Body of pancreas (tissue), 4 donors: ENCODE measurements around the gene RSPH10B. TPM values are rescaled to one million over a fixed set of nuclear protein-coding genes. Genes with fewer than 3 reads are reported as not detected.
A peak's percentile ranks its signal among the peaks of the same experiment; 100 is the strongest.
"Not testable (repeated sequence)": the region's sequence is repeated elsewhere in the genome, so short reads cannot be mapped to it uniquely, and the experiment has no call there.

ENCODE experiments used
- ATAC-seq: fragments of 150-250 bp; one replicate; pipeline ENCODE4 v1.9.1; 2016
- DNase-seq, 4 donors: peaks; one replicate each; pipeline ENCODE4 v3.0.0-alpha.2; 2019
- H3K27ac ChIP-seq, 4 donors: fragments of 200-600 bp; sonication (generic); 1 replicate in 3 of 4; 2 replicates in 1 of 4; pipeline versions ENCODE4 v1.5.1 to v1.6.1; 2016 to 2019; ENCODE audit warnings: mild to moderate bottlenecking in 1 of 4, mixed read lengths in 1 of 4, moderate library complexity in 1 of 4
- H3K27me3 ChIP-seq, 2 donors: fragments of 200-600 bp; sonication (generic); one replicate each; pipeline ENCODE4 v1.6.0; 2016; ENCODE audit warnings: mild to moderate bottlenecking in 1 of 2
- H3K36me3 ChIP-seq, 2 donors: fragments of 200-600 bp; sonication (generic); replicated peaks in 1 of 2; 2 replicates each; pipeline ENCODE4 v1.5.1; 2016; ENCODE audit warnings: low read depth in 2 of 2; ENCODE audit not compliant: insufficient read depth in 1 of 2
- H3K4me1 ChIP-seq: fragments of 200-600 bp; sonication (generic); one replicate; pipeline ENCODE4 v1.6.0; 2016
- H3K4me3 ChIP-seq, 2 donors: fragments of 200-600 bp; sonication (generic); 1 replicate in 1 of 2; 2 replicates in 1 of 2; pipeline ENCODE4 v1.5.1; 2016 to 2019
- H3K9me3 ChIP-seq, 3 donors: fragments of 200-600 bp; sonication (generic); 1 replicate in 2 of 3; 2 replicates in 1 of 3; pipeline ENCODE4 v1.5.1; 2016
- POLR2A ChIP-seq, 3 donors: fragments of 450-650 bp; IDR thresholded peaks; one replicate each; pipeline ENCODE4 v1.6.1; 2016; ENCODE audit warnings: antibody characterized with exemption in 3 of 3, mild to moderate bottlenecking in 2 of 3
- WGBS, 2 donors: methylation state at CpG; one replicate each; pipeline ENCODE4 v1.1.5; 2017; 5-methylcytosine and 5-hydroxymethylcytosine counted together
- intact Hi-C: fragments of 100-400 bp; cut with DNase I; formaldehyde crosslinking; loops from one replicate; pipeline ENCODE4 v1.15.1; 2023
- total RNA-seq, 2 donors: library from RNA; depleted of rRNA; stranded (reverse); fragments of >200 nt; gene quantifications; one replicate each; pipeline ENCODE4 v1.1.0, GENCODE V29; 2016
- TF ChIP-seq, protein P1 (sequence below), 7 experiments: fragments of 450-650 bp in 4 of 7; fragments of 200-600 bp in 3 of 7; sonication (generic) in 3 of 7; IDR thresholded peaks; one replicate each; pipeline ENCODE4 v1.5.1; 2016 to 2019; ENCODE audit warnings: antibody characterized with exemption in 7 of 7

Gene RSPH10B
- total RNA-seq, 2 donors from 2014 or later, result not detected

- peaks cover 40% of the 10 kb centered on the region for H3K4me1 ChIP-seq
- 0 to 1% methylated on average over 30 to 66 of the region's 84 CpGs for WGBS, 2 donors
- H3K27ac ChIP-seq, result peak within 1 kb of the TSS; percentile 77 to 96 (median 91)
- no peaks in the 10 kb centered on the region for H3K9me3 ChIP-seq
- peak; percentile 48 to 83 (median 83) for TF ChIP-seq POLR2A (IDR thresholded peaks at IDR 0.05)
- TF ChIP-seq, protein P1, sequence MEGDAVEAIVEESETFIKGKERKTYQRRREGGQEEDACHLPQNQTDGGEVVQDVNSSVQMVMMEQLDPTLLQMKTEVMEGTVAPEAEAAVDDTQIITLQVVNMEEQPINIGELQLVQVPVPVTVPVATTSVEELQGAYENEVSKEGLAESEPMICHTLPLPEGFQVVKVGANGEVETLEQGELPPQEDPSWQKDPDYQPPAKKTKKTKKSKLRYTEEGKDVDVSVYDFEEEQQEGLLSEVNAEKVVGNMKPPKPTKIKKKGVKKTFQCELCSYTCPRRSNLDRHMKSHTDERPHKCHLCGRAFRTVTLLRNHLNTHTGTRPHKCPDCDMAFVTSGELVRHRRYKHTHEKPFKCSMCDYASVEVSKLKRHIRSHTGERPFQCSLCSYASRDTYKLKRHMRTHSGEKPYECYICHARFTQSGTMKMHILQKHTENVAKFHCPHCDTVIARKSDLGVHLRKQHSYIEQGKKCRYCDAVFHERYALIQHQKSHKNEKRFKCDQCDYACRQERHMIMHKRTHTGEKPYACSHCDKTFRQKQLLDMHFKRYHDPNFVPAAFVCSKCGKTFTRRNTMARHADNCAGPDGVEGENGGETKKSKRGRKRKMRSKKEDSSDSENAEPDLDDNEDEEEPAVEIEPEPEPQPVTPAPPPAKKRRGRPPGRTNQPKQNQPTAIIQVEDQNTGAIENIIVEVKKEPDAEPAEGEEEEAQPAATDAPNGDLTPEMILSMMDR (IDR thresholded peaks at IDR 0.05), result peak in 3 of 7 experiments; percentile 8 to 23 (median 16)
- ATAC-seq (peak; percentile 97), DNase-seq (peak; percentile 98 to 99 (median 98))
- no peaks in the 10 kb centered on the region for H3K27me3 ChIP-seq
- H3K36me3 ChIP-seq, result peaks cover 0 to 2% of the 10 kb centered on the region in 2 donors
- peak within 1 kb of the TSS; percentile 20 to 72 for H3K4me3 ChIP-seq
- intact Hi-C loops, result no loop called here
Observed at GRCh38 chr7:6008668-6009611, 38.5 kb upstream of the RSPH10B start, which contains the start of the genes AIMP2 and PMS2. AIMP2 (plus strand) TSS chr7:6009272; CDS start chr7:6009364, 92 bp downstream. PMS2 (minus strand) TSS chr7:6009049; CDS start chr7:6009019, 30 bp downstream.

- H3K36me3 ChIP-seq, intact Hi-C loops, H3K9me3 ChIP-seq, ATAC-seq, H3K27me3 ChIP-seq, DNase-seq: not testable (repeated sequence)
- peak overlapping the region; percentile 20 to 72 for H3K4me3 ChIP-seq
- peak overlapping the region in 1 of 4 donors; percentile 89 for H3K27ac ChIP-seq
- H3K4me1 ChIP-seq, result peaks cover 40% of the 10 kb centered on the region
- 42 to 49% methylated on average over 27 of the region's 27 CpGs for WGBS, 2 donors
Observed at GRCh38 chr7:6007835-6008590, 37.5 kb upstream of the RSPH10B start.

DNA sequence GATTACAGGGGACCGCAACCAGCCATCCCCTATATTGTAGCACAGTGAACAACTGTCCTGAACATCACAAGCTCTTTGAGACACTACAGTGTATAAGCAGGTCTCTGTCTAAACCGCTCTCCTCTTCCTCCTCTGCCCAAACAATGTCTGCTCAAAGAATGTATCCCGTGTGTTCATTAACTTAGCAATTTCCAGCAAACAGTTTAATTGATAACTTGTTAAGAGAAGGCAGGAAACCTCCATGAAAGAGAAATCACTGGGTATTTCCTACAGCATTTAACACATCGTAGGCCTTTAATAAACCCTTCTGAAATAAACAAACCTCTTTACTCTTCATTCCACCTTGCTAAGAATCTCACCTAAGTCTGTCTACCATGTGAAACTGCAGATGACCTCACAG is 36.9 kb upstream of the RSPH10B start:
- Histone ChIP-seq H3K27me3 (no peaks in the 10 kb centered on the region), H3K27ac (no peak overlapping the region), H3K36me3 (peaks cover 0 to 2% of the 10 kb centered on the region in 2 donors), H3K9me3 (no peaks in the 10 kb centered on the region), H3K4me3 (no peak overlapping the region), H3K4me1 (peaks cover 35% of the 10 kb centered on the region)
- 71 to 78% methylated on average over 4 of the region's 4 CpGs for WGBS, 2 donors
- TF ChIP-seq, protein P1 (IDR thresholded peaks at IDR 0.05), result no peak
- no peak for TF ChIP-seq POLR2A (IDR thresholded peaks at IDR 0.05)
- no peak for ATAC-seq
- intact Hi-C loops, result no loop called here
- DNase-seq, result no peak

DNA sequence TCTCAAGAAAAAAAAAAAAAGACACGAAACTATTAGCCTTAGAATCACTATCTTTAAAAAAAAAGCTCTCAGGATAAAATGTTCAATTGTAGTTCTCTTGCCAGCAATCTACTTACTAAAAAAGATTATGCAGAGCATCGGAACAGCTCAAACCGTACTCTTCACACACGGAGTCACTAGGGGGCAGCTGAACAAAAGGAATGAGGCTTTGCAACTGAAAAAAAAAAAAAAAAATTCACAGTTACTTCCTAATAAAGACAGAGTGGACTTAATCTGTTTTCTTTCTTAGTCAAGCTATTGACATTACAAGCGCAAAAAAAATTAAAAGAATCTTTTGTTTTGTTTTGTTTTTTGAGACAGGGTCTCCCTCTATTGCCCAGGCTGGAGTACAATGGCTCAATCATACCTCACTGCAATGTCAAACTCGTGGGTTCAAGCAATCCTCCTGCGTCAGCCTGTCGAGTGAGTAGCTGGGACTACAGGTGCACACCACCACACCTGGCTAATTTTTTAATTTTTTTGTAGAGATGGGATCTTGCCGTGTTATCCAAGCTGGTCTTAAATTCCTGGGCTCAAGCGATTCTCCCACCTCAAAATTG is 26.8 kb upstream of the RSPH10B start:
- TF ChIP-seq, protein P1 (IDR thresholded peaks at IDR 0.05), result peak; percentile 45 to 82 (median 64)
- no peak for TF ChIP-seq POLR2A (IDR thresholded peaks at IDR 0.05)
- Histone ChIP-seq H3K4me1 (peaks cover 11% of the 10 kb centered on the region), H3K27ac (no peak overlapping the region), H3K36me3 (peaks cover 0 to 5% of the 10 kb centered on the region in 2 donors), H3K9me3 (no peaks in the 10 kb centered on the region), H3K27me3 (no peaks in the 10 kb centered on the region), H3K4me3 (no peak overlapping the region)
- WGBS, 2 donors, result 49 to 50% methylated on average over 10 of the region's 10 CpGs
- DNase-seq, result peak; percentile 58 to 75 (median 68)
- intact Hi-C loops, result loop anchor here (10.0 kb wide), 1 partner anchor 327 kb away; no protein-coding TSS in a partner anchor
- peak; percentile 79 for ATAC-seq

- H3K27ac ChIP-seq, intact Hi-C loops, H3K27me3 ChIP-seq, H3K4me1 ChIP-seq, H3K36me3 ChIP-seq, H3K9me3 ChIP-seq, DNase-seq, H3K4me3 ChIP-seq, ATAC-seq: not testable (repeated sequence)
- WGBS, 2 donors, result 89 to 90% methylated on average over 15 of the region's 15 CpGs
Observed at GRCh38 chr7:5987061-5987460, 16.6 kb upstream of the RSPH10B start.

- H3K27ac ChIP-seq, H3K4me3 ChIP-seq, H3K27me3 ChIP-seq, H3K4me1 ChIP-seq, intact Hi-C loops, ATAC-seq, H3K9me3 ChIP-seq, H3K36me3 ChIP-seq, DNase-seq: not testable (repeated sequence)
- whole genome bisulfite sequencing, 2 donors, result 35% methylated on average over 2 of the region's 12 CpGs; no CpG with 5 or more reads in 1 of the 2 donors
Observed at GRCh38 chr7:5979680-5980314, 9.3 kb upstream of the RSPH10B start.

GRCh38 chr7:5973580-5973979 is 3.1 kb upstream of the RSPH10B start:
- H3K4me1 ChIP-seq, DNase-seq, H3K27me3 ChIP-seq, H3K36me3 ChIP-seq, intact Hi-C loops, H3K4me3 ChIP-seq, H3K9me3 ChIP-seq, H3K27ac ChIP-seq, ATAC-seq: not testable (repeated sequence)
- no CpG with 5 or more reads among the region's 8 CpGs for WGBS, 2 donors
